ENCODE results near the gene ZNF160.
"Not testable (repeated sequence)": the region's sequence is repeated elsewhere in the genome, so short reads cannot be mapped to it uniquely, and the experiment has no call there.

Gene ZNF160

GRCh38 chr19:53037101-53038097 is 65.8 kb downstream of the ZNF160 start:
- H3K4me3 ChIP-seq (ENCODE audit: low read depth, low read length): peak overlapping the region; percentile 70
- TF ChIP-seq, protein P1, sequence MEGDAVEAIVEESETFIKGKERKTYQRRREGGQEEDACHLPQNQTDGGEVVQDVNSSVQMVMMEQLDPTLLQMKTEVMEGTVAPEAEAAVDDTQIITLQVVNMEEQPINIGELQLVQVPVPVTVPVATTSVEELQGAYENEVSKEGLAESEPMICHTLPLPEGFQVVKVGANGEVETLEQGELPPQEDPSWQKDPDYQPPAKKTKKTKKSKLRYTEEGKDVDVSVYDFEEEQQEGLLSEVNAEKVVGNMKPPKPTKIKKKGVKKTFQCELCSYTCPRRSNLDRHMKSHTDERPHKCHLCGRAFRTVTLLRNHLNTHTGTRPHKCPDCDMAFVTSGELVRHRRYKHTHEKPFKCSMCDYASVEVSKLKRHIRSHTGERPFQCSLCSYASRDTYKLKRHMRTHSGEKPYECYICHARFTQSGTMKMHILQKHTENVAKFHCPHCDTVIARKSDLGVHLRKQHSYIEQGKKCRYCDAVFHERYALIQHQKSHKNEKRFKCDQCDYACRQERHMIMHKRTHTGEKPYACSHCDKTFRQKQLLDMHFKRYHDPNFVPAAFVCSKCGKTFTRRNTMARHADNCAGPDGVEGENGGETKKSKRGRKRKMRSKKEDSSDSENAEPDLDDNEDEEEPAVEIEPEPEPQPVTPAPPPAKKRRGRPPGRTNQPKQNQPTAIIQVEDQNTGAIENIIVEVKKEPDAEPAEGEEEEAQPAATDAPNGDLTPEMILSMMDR (IDR thresholded peaks at IDR 0.05; ENCODE audit: low read depth, low read length): no peak

- TF ChIP-seq, protein P1 (IDR thresholded peaks at IDR 0.05; ENCODE audit: low read depth, low read length): no peak
- H3K4me3 ChIP-seq (ENCODE audit: low read depth, low read length): no peak overlapping the region
These were observed 68.1 kb downstream of the ZNF160 start for GRCh38 chr19:53034948-53035675.

DNA sequence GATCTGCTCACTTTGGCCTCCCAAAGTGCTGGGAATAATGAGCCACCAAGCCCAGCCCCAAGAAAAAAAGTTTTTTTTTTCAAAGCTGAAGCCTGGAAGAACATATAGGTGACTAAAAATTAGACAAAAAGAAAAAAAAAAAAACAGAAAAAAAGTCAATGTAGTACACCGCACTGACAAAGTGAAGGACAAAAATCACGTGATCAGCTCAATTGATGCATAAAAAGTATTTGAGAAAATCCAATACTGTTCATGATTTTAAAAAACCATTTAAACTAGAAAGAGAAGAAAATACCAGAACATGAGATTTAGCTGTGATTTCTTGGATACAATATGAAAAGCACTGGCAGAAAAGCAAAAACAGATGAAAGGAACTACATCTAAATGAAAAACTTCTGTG is 69.2 kb downstream of the ZNF160 start:
- H3K4me3 ChIP-seq (ENCODE audit: low read depth, low read length): no peak overlapping the region
- TF ChIP-seq, protein P1 (IDR thresholded peaks at IDR 0.05; ENCODE audit: low read depth, low read length): no peak

GRCh38 chr19:53028306-53028705 is 74.9 kb downstream of the ZNF160 start:
- H3K4me3 ChIP-seq (ENCODE audit: low read depth, low read length): not testable (repeated sequence)

DNA sequence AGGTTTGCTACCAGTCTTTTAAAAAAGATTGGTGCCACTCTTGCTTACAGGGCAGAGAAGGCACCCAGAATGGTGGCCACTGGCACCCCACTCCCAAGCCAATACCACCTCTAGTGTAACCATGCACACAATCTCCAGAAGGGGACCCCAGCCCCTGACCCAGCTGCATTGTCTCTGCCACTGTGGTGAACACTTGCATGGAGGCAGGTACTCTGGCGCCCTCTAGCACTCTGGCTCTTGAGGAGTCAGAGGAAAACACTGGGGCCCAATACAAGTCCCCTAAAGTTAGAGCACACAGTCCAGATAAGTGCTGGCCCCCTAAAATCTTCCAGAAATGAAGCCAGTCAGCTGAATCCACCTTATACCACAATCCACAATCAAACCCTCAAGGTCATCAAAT is 83.5 kb downstream of the ZNF160 start:
- H3K4me3 ChIP-seq (ENCODE audit: low read depth, low read length): no peak overlapping the region
- TF ChIP-seq, protein P1 (IDR thresholded peaks at IDR 0.05; ENCODE audit: low read depth, low read length): no peak
